Measurements from ENCODE around the gene TRIM41. TPM values are rescaled to one million over a fixed set of nuclear protein-coding genes. Genes with fewer than 3 reads are reported as not detected.

The TRIM41 gene
- total and polyA plus RNA-seq, 9 of the 15 experiments (the other 6 are each of a cell fraction or from before 2014, with no cell fraction given) = 1.8 to 47.6 (median 20.9) TPM

GRCh38 chr5:181190711-181191525 lies 32.2 kb upstream of the TRIM41 start (continued):
- TF ChIP-seq ZNF175 (CRISPR knock-in tag; IDR thresholded peaks at IDR 0.05; ENCODE audit: low read depth) = 0 out of 2 replicates have a peak, but pooled peaks have one; percentile 59
- no peak for TF ChIP-seq SMAD1 (IDR thresholded peaks at IDR 0.05; ENCODE audit: low read depth, low read length, partially characterized antibody)
- no peak for TF ChIP-seq CBFA2T2 (conservative IDR thresholded peaks at IDR 0.05)
- TF ChIP-seq SUPT5H (IDR thresholded peaks at IDR 0.05) = peak; percentile 29; the same call in 1 of the 2 replicates
- no peak for TF ChIP-seq PRMT5 (CRISPR knock-in tag; IDR thresholded peaks at IDR 0.05)
- TF ChIP-seq EHMT2 (IDR thresholded peaks at IDR 0.05) = no peak
- 0 out of 2 replicates have a peak, but pooled peaks have one; percentile 8 for TF ChIP-seq TCF7 (IDR thresholded peaks at IDR 0.05; ENCODE audit: borderline replicate concordance)
- TF ChIP-seq CEBPG (CRISPR knock-in tag; IDR thresholded peaks at IDR 0.05) = no peak
- TF ChIP-seq CEBPG (tag; conservative IDR thresholded peaks at IDR 0.05 in 1 of 2, IDR thresholded peaks at IDR 0.05 in 1 of 2) = no peak
- TF ChIP-seq ZSCAN32 (CRISPR knock-in tag; IDR thresholded peaks at IDR 0.05) = 0 out of 2 replicates have a peak, but pooled peaks have one; percentile 35
- peak; percentile 76 for TF ChIP-seq RBFOX2 (IDR thresholded peaks at IDR 0.05; ENCODE audit: low read depth, low read length)
- peak; percentile 39; the same call in 1 of the 2 replicates for TF ChIP-seq ZNF644 (tag; IDR thresholded peaks at IDR 0.05; ENCODE audit: low read depth)

Data from K562 (cell line).